DMS153 (cell line): ENCODE measurements around the gene PRR29.
"Not testable (repeated sequence)": the region's sequence is repeated elsewhere in the genome, so short reads cannot be mapped to it uniquely, and the experiment has no call there.

Experiments
- DNase-seq: peaks from one replicate; lab custom pipeline; 2025; lab: John Stamatoyannopoulos, UW

Gene PRR29

GRCh38 chr17:64015447-64015846 is 17.3 kb downstream of the PRR29 start:
- DNase-seq: no peak

- DNase-seq: no peak
These were observed 18.2 kb downstream of the PRR29 start for GRCh38 chr17:64016231-64016784.

GRCh38 chr17:64016974-64017373 is 18.8 kb downstream of the PRR29 start:
- DNase-seq: no peak

DNA sequence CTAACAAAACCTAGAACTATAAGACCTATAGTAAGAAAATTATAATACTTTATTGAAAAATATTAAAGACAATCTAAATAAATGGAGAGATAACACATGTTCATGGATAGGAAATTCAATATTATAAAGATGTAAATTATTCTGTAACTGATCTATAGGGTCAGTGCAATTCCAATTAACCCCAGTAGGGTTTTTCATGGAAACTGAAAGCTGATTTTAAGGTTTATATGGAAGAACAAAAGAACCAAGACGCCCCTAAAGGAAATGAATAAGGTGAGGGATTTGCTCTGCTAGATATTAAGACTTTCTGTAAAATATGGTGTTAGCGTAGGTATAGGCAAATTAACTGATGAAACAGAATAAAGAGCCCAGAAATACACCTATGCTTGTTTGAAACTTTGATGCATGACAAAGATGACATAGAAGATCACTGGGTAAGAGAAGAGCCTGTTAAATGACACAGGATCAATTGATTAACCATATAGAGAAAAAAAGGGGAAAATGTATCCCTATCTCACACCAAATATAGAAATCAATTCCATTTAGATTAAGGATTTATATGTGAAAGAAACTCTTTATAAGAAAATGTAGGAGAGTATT is 19.3 kb downstream of the PRR29 start:
- DNase-seq: no peak

DNA sequence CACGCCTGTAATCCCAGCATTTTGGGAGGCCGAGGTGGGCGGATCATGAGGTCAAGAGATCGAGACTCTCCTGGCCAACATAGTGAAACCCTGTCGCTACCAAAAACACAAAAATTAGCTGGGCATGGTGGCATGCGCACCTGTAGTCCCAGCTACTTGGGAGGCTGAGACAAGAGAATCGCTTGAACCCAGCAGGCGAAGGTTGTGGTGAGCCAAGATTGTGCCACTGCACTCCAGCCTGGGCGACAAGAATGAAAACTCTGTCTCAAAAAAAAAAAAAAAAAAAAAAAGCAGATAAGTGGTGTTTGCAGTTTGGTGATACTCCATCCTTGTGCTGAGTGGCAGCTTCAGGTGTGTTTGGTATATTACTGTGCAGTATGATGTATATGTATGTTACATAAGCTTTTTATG is 21.4 kb downstream of the PRR29 start:
- DNase-seq: not testable (repeated sequence)

DNA sequence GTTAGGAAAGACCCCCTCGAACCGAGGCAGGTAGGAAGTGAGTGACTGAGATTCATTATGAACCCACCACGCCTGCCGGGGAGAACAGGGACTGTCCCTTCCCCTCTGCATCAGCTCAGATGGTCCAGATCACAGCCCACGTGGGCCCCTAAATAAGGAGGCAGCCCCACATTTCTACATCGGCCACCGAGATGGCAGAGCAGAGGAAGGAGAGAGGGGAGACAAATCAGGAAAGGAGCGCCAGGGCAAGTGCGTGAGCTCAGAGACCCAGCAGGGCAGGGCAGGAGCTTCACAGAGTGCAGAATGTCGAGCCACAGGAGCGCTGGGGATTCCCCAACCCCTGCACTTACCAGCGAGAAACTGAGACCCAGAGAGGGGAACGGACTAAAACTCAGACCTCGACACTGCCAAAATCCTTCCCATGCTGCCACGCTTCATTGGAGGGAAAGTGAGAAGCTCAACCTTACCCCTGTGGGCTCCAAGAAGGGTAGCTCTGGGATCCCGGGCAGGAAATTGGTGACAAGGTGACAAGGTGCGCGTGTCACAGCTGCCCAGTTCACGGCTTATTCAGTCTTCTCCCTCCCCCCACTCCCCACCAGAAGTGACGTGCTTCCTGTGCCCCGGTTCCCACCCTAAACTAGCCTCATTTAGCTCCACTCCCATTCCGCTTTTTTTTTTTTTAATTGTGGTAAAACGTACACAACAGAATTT is 22.1 kb downstream of the PRR29 start, which contains the start of gene ICAM2:
ICAM2 (minus strand) TSS at position 578 of the 711 bp plus-strand sequence. CDS start 13,942 bp downstream, outside the sequence.
- DNase-seq: peak; percentile 20

GRCh38 chr17:64022611-64023063 is 24.5 kb downstream of the PRR29 start:
- no peak for DNase-seq

GRCh38 chr17:64024215-64024654 is 26.1 kb downstream of the PRR29 start:
- no peak for DNase-seq

DNA sequence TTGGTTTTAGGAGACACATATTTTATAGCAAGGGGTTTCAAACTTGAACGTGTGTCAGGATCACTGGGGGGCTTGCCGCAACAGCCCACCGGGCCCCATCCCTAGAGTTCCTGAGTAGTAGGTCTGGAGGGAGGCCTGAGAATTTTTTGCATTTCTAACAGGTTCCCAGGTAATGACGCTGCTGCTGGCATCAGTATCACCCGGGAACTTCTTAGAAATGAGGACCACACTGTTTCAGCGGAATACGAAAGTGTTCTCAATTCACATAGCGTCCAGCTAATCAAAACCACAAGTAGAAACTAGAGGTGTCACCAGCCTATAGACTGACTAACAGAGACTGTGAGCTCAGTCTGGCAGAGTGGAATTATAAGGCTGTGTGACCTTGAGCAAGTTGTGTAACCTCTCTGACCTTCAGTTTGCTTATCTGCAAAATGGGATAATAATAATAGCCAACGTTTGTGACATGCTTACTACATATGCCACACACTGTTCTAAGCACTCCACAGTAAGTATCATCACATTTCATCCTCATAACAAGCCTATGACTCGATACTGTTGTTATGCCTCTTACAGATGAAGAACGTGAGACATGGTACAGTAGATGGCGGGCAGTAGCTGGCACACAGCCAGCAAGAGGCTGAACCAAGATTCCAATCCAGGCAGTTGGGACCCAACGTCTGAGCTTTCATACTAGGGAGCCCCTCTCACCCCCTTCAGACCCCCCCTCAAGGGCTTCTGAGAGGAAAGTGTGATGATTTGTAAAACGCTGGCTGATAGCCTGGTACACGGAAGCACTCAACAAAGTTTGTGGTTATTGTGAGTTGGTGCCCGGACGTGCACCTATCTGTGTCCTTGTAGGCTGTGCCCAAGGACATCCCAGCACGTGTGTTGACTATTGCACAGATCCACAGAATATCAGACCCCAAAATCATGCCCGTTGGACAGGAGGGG is 26.9 kb downstream of the PRR29 start:
- DNase-seq: no peak

DNA sequence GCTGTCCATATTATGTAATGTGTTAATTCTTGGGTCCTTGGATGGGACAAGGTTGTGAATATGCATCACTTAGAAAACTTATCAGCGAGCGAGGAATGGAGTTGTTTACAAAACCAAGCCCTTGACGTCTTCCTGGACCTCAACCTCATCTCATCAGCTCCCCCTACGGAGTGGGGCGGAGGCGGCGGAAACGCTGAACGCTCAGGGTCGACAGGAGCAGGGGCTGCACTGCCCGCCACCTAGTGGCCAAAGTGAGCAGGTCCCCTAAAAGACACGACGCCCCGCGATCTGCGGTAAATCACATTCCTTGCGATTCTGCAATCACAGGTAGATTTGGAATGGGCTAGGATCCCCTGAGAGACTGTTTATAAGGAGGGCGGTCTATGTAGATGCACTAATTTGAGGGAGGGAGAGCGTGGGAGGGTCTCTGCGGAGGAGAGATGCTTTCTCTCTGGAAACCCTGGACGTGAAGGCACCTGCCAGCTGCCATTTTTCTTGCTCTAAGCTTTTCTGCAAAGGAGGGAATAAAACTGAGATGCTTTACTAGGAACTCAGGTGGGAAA is 27.7 kb downstream of the PRR29 start:
- peak; percentile 74 for DNase-seq

- no peak for DNase-seq
These were observed 30.8 kb downstream of the PRR29 start for GRCh38 chr17:64028874-64029464.

DNA sequence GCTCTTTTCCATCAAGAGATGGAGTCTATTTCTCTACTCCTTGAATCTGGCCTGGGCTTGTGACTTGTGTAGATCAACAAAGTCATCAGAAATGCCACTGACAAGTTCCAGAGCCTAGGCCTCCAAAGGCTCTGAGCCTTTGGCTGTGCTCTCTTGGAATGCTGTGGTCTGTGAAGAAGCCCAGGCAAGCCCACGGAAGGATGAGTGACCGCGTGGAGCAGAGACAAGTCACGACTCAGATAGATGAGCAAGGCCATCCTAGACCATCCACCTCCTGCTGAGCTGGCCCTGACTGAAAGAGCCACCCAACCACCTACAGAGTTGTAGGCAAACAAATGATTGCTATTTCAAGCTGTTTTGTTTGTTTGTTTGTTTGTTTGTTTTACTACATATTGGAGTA is 33.9 kb downstream of the PRR29 start:
- no peak for DNase-seq

- DNase-seq: no peak
These were observed 38.2 kb downstream of the PRR29 start for GRCh38 chr17:64036198-64036922.

- DNase-seq: no peak
These were observed 39.0 kb downstream of the PRR29 start for GRCh38 chr17:64037180-64037579.

GRCh38 chr17:64037802-64038201 is 39.7 kb downstream of the PRR29 start:
- DNase-seq: no peak

GRCh38 chr17:64038331-64039105 is 40.4 kb downstream of the PRR29 start:
- no peak for DNase-seq

- DNase-seq: no peak
These were observed 40.9 kb downstream of the PRR29 start for GRCh38 chr17:64039106-64039400.

DNA sequence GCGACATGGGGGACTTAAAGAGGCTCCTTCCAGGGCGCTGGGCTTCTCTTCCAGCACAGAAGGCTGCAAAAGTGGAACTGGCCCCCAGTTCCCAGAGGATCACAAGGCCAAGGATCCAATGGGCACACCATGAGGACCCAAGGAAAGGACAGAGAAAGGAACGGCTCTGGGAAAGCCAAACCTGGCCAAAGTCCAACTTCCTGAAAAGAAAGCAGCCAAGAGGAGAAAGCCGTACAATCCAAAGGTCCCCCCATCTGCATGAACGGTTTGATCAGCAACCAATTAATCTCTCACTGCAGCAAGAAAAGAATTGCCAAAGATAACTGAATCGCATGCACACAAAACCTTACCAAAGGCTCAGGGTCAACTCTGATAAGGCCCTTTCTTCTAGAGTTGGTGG is 42.1 kb downstream of the PRR29 start:
- no peak for DNase-seq

- no peak for DNase-seq
These were observed 43.8 kb downstream of the PRR29 start for GRCh38 chr17:64041912-64042311.
